Keratinocyte (primary cell): ENCODE data around the gene TDRD9.

Experiments
- CTCF ChIP-seq, 3 experiments: IDR thresholded peaks in 1 of 3; conservative IDR thresholded peaks in 1 of 3; optimal IDR thresholded peaks in 1 of 3; 2 replicates in 2 of 3; 3 replicates in 1 of 3; pipeline versions ENCODE3 to v1.5.1; 2011; ENCODE audit warnings: low read length in 3 of 3, mild to moderate bottlenecking in 3 of 3, moderate library complexity in 2 of 3, control low read depth in 1 of 3, inconsistent platforms in 1 of 3; ENCODE audit not compliant: insufficient read depth in 2 of 3; ENCODE audit errors: extremely low read depth in 1 of 3
- EZH2 ChIP-seq: IDR thresholded peaks from one replicate; pipeline ENCODE4 v1.6.1; 2012; ENCODE audit warnings: inconsistent platforms, mild to moderate bottlenecking, low read length, moderate library complexity

DNA sequence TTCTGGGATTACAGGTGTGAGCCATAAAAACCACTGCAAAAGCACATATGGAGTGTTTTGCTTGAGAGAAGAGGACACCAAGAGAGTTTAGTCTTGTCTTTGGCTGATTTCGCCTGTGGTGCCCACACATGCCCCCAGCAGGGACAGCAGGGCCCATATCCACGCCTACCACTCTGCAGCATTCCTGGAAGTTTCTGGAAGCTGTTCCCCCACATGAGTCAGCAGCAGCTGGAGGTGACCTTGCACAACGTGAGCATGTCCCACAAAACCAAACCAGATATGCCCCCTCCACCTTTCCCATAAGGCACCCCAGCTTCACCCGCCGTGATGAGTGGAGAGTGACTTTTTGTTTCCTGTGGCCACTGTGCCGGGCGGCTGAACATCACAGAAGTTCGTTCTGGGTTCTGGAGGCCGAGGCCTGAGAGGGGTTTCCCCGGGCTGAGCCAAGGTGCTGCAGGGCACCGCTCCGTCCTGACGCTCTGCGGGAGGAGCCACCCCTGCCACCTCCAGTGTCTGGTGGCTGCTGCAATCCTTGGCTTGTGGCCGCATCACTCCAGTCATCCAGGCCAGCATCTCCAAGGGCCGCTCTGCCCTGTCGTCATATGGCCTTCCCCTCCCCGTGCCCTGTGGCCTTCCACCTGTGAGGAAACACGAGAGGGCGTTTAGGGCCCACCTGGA lies 162.0 kb downstream of the TDRD9 start:
- TF ChIP-seq EZH2 = no peak
- TF ChIP-seq CTCF (optimal IDR thresholded peaks at IDR 0.05 in 1 of 3, IDR thresholded peaks at IDR 0.05 in 1 of 3, conservative IDR thresholded peaks at IDR 0.05 in 1 of 3; ENCODE audit: extremely low read depth in 1 of 3, insufficient read depth in 2 of 3, low read length in 3 of 3) = no peak
